Cardiac septum (tissue), 1 donor: ENCODE results near the gene SCO1. TPM values are rescaled to one million over a fixed set of nuclear protein-coding genes. Genes with fewer than 3 reads are reported as not detected.

Experiments used
- DNase-seq: peaks from one replicate; pipeline ENCODE4 v3.0.0-alpha.2; 2020; ENCODE audit warnings: low spot score
- intact Hi-C: fragments of 100-400 bp; cut with DNase I; formaldehyde crosslinking; loops from one replicate; pipeline ENCODE4 v1.14.0; 2022
- total RNA-seq: library from RNA; stranded (reverse); fragmentation: NEBNext Ultra II Directional; extraction: Animal tissue kit (Norgen Biotek cat#: 25700); gene quantifications from one replicate; pipeline ENCODE4 v1.2.1, GENCODE V29; 2021
- donor health status: DM: no; HTN: no; CAD: no.

The SCO1 gene
- total RNA-seq, 1 donor from 2014 or later: 36.3 TPM

GRCh38 chr17:10663231-10663630 is 34.1 kb downstream of the SCO1 start:
- intact Hi-C loops: no loop called here
- no peak for DNase-seq

GRCh38 chr17:10661437-10661836 is 35.9 kb downstream of the SCO1 start:
- intact Hi-C loops: no loop called here
- no peak for DNase-seq

GRCh38 chr17:10657879-10658278 is 39.5 kb downstream of the SCO1 start:
- DNase-seq: no peak
- intact Hi-C loops: no loop called here

GRCh38 chr17:10657148-10657547 is 40.2 kb downstream of the SCO1 start, which contains the start of gene MYH3:
Gene MYH3, minus strand, starts transcription at chr17:10657309. Its CDS starts 2,245 bp downstream, at chr17:10655064.
- no peak for DNase-seq
- intact Hi-C loops: no loop called here

GRCh38 chr17:10653987-10654386 is 43.3 kb downstream of the SCO1 start:
- intact Hi-C loops: no loop called here
- DNase-seq: no peak

GRCh38 chr17:10652984-10653659 is 44.2 kb downstream of the SCO1 start:
- DNase-seq: no peak
- intact Hi-C loops: no loop called here

- intact Hi-C loops: no loop called here
- no peak for DNase-seq
Observed at GRCh38 chr17:10651927-10652326, 45.4 kb downstream of the SCO1 start.

GRCh38 chr17:10649602-10650001 is 47.7 kb downstream of the SCO1 start:
- intact Hi-C loops: loop anchor here (5.0 kb wide), 1 partner anchor 198 kb away; no protein-coding TSS in a partner anchor
- peak; percentile 3 for DNase-seq

GRCh38 chr17:10648956-10649355 is 48.4 kb downstream of the SCO1 start:
- intact Hi-C loops: loop anchor here (5.0 kb wide), 1 partner anchor 198 kb away; no protein-coding TSS in a partner anchor
- no peak for DNase-seq

- intact Hi-C loops: loop anchor here (5.0 kb wide), 1 partner anchor 199 kb away; no protein-coding TSS in a partner anchor
- DNase-seq: no peak
Observed at GRCh38 chr17:10648381-10648780, 49.0 kb downstream of the SCO1 start.

GRCh38 chr17:10646392-10646990 is 50.8 kb downstream of the SCO1 start:
- intact Hi-C loops: loop anchor here (5.0 kb wide), 1 partner anchor 201 kb away; no protein-coding TSS in a partner anchor
- peak; percentile 77 for DNase-seq

- no peak for DNase-seq
- intact Hi-C loops: no loop called here
Observed at GRCh38 chr17:10640475-10640874, 56.9 kb downstream of the SCO1 start.

- no peak for DNase-seq
- intact Hi-C loops: no loop called here
Observed at GRCh38 chr17:10638151-10638550, 59.2 kb downstream of the SCO1 start.

- intact Hi-C loops: no loop called here
- DNase-seq: no peak
Observed at GRCh38 chr17:10635290-10635689, 62.0 kb downstream of the SCO1 start.

- no peak for DNase-seq
- intact Hi-C loops: no loop called here
Observed at GRCh38 chr17:10633738-10634379, 63.5 kb downstream of the SCO1 start.

GRCh38 chr17:10631701-10632100 is 65.6 kb downstream of the SCO1 start:
- DNase-seq: no peak
- intact Hi-C loops: no loop called here

GRCh38 chr17:10631048-10631700 is 66.2 kb downstream of the SCO1 start:
- DNase-seq: no peak
- intact Hi-C loops: no loop called here

GRCh38 chr17:10629706-10630105 is 67.6 kb downstream of the SCO1 start:
- DNase-seq: no peak

GRCh38 chr17:10628756-10629155 is 68.6 kb downstream of the SCO1 start:
- intact Hi-C loops: no loop called here
- DNase-seq: no peak

More at GRCh38 chr17:10629706-10630105, 67.6 kb downstream of the SCO1 start:
- intact Hi-C loops: no loop called here

GRCh38 chr17:10626390-10626789 is 70.9 kb downstream of the SCO1 start:
- intact Hi-C loops: no loop called here

More at GRCh38 chr17:10626390-10626789, 70.9 kb downstream of the SCO1 start:
- DNase-seq: no peak
